GDM1 (cell line): ENCODE results near the gene MSMB.
"Not testable (repeated sequence)": the region's sequence is repeated elsewhere in the genome, so short reads cannot be mapped to it uniquely, and the experiment has no call there.

Experiments
- DNase-seq: peaks from one replicate; lab custom pipeline; 2025; lab: John Stamatoyannopoulos, UW

Gene MSMB

DNA sequence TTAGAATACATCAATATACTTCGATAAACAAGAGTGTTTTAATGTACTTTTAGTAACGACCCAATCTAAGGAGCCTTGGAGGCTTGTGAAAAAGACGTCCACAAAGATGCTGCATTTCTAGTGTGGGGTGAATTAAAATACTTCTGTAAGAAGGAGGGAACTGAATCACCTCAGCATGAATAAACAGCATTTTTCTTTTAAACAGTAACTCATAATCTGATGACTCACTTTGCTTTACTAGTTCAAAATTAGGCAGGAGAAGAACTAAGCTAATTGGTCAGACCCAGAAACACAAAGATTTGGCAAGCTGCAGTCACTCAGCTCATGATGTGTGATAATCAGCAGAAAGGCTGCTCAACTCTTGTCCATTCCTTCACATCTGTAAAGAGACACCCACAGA, 39.9 kb downstream of the MSMB start:
- no peak for DNase-seq

DNA sequence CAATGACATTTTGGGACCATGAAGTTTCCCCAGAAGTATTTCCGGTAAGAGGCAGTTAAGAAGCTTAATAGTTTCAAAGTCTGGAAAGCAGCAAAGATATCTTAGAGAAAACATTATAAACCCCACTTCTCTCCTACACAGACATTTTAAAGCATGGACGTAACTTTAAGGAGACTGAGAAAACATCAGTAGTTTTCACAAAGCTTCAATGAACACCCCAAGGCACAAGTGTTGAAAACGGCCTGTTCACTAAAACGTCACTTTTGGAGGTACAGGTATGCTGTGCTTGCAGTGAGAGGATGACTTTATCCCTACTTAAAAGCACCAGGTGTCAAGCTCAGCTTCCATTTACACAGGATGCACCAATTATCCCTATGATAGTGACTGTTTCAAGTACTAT, 40.7 kb downstream of the MSMB start:
- DNase-seq: no peak

DNA sequence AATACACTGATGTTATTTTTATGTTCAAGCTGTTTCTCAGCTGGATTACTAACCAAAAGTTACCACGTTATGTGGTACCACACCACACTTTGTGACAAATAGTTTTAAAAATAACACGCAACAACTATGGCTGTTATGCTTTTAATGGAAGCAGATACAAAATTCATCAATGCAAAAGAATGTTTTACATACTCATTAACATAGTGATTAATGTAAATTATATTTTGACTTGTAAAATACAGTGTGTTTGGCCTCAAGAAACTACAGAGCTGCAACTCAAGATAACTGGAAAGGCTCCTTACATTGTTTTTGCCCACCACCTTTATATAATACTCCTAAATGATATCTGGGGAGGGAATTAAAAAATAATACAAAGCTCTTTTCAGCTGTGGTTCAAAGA, 41.1 kb downstream of the MSMB start:
- DNase-seq: no peak

DNA sequence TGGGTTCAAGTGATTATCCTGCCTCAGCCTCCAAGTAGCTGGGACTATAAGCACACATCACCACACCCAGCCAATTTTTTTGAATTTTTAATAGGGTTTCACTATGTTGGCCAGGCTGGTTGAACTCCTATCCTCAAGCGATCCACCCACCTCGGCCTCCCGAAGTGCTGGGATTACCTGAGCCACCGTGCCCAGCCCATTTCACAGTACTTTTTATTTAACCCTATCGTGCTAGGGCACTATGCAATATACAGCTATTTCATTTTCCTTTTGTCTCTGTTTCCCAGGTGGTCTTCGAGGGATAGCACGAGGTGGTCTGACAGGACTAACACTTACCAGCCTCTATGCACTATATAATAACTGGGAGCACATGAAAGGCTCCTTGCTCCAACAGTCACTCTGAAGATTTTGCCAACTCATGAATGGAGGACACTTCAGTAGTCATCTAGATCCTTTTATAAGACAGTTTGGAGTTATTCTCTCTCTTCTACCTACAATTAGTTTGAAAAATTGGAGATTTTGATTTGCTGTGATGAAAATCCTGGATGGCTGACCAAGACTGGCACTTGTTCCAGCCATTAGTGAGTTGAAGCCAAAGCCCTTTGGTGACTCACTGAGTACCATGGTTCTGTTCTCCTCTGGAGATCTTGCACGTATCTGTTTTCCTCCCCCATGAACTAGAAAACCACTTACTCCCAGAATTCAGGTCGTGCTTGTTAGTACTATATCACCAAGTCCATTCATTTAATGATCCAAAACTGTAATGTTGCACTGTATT, 43.0 kb downstream of the MSMB start:
- no peak for DNase-seq

DNA sequence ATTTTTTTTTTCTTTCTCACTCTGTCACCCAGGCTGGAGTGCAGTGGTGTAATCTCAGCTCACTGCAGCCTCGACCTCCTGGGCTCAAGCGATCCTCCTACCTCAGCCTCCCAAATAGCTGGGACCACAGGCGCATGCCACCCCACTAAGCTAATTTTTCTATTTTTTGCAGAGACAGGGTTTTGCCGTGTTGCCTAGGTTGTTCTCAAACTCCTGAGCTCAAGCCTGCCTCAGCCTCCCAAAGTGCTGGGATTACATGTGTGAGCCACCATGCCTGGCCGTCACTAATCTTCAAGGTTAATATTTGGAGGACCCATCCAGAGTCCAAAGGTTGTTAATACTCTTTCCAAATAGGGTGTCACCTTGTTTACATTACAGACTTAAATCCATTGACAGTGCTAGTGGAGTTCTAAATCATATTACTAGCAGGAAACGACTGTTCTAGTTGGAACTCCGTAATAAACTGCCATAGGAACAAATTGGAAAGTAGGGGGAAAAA, 43.8 kb downstream of the MSMB start:
- DNase-seq: not testable (repeated sequence)

DNA sequence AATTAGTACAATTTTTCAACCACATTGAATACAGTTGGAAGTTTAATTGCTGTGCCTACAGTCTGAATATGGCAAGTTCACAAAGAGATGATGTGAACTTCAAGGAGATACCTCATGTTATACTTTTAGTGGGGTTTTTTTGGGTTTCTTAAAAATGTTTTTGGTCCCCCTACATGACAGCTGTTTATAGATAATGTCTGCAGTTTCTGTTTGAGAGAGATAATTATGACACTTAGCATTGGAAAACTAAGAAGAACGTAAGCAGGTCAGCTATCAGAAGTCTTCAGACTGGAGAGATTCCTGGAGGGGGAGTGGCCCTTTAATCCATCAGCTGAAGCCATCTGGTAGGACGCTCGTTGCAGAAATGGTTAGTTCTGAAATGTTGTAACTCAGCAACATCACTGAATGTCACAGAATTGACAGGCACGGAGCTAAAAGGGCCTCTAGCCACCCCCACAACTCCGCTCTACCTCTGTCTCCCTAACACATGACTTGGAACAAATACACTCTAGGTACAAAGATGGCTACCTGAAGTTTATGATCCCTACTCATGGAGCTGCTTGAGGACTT, 44.8 kb downstream of the MSMB start:
- DNase-seq: no peak

DNA sequence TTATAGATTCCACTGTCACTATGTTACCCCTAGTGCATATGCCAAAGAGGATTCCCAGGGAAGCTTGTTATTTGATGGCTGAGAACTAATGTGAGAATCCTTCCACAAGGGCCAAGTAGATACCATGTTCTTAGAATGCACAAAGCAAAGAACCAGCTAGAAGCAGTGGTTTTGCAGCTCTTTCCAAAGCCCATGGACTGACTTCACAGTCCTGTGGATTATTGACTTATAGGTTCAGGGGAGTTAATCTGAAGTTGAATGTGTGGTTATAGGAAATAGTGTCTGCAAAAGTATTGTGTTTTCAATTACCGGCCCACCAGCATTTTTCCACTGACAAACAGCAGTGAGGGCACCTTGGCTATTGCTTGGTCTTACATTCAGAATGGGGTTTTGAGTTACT, 45.5 kb downstream of the MSMB start:
- DNase-seq: no peak

DNA sequence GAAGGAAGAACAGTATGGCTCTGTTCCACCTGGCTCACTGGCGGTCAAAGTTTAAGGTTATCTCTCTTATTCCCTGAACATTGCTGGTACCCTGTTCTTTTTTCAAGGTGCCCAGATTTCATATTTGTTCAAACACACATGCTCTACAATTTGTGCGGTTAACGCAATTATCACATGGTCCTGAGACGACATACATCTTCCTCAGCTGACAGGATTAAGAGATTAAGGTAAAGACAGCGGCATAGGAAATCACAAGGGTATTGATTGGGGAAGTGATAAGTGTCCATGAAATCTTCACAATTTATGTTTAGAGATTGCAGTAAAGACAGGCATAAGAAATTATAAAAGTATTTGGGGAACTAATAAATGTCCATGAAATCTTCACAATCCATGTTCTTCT, 46.1 kb downstream of the MSMB start:
- not testable (repeated sequence) for DNase-seq

DNA sequence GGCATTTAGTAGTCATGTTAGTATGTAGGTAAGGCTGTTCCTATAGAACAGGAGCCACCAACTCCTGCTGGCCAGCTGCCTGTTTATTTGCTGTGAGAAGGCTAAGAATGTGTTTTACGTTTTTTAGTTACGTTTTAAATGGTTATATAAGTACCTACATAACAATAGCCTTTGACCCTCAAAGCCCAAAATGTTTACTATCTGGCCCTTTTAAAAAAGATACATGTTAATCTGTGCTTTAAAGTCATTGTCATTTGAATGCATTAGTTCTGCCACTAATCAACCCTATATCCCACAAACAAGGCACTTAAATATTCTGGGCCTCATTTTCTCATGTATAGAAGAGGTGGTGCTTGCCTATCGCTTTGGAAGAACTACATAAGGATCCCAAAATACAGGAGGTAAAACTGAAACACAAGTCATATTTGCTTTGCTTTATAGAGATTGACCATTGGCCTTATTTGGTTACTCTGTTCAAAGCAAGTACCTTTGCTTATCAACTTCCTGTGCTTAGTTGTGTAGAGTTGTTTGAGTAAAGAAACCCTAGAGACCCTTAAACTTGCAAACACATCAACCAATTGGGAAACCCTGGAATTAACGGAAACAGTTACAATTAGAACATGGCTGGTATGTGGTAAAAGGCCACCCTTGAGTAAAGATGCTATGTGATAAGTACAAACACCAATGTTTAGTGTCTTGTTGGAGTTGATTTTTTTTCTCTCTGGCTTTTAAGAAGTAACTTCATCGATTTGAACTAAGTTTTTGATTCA, 47.9 kb downstream of the MSMB start:
- no peak for DNase-seq

DNA sequence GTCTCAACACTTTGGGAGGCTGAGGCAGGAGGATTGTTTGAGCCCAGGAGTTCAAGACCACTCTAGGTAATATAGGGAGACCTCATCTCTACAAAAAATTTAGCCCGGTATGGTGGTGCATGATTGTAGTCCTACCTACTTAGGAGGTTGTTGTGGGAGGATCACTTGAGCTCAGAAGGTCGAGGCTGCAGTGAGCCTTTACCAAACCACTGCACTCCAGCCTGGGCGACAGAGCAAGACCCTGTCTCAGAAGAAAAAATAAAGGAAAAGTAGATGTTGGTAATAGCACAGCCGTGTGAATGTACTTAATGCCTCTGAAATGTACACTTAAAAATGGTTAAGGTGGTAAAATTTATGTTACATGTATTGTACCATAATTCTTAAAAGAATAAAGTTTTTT, 48.5 kb downstream of the MSMB start:
- DNase-seq: no peak

DNA sequence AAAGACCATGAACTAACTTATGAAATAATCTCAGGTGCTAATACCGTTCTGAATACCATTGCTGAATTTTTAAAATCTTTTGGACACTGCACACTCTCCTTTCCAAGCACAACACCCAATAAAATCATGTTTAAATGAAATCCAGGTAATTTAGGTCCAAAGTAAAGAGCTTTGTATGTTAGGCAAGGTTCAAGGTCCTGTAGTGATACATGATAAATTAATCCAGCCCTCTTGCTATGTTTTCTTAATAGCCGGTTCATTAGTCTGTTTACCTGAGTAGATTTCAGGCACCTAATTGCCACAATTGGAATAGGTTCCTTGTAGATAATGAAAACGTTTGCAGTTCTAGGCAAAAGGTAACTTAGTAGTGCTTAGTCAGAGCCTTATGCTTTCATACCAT, 60.5 kb downstream of the MSMB start:
- not testable (repeated sequence) for DNase-seq

DNA sequence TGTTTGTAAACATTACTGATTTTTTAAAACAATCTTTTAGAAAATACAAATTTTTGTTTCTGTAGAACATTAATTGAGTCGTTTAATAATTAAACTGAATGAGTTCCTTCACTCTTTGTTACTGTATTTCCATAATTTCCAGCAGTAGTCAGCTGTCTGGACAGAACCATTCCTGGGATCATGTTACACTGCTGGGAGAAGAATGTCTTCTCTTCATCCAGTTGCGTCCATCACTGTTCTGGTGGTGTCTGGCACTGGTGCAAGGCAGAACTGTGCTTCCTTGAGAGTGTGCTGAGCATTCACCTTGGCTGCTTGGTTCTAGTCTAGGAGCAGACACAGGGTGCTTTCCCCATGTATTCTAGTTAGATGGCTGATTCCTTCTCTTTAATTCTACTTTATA, 61.6 kb downstream of the MSMB start:
- not testable (repeated sequence) for DNase-seq

DNA sequence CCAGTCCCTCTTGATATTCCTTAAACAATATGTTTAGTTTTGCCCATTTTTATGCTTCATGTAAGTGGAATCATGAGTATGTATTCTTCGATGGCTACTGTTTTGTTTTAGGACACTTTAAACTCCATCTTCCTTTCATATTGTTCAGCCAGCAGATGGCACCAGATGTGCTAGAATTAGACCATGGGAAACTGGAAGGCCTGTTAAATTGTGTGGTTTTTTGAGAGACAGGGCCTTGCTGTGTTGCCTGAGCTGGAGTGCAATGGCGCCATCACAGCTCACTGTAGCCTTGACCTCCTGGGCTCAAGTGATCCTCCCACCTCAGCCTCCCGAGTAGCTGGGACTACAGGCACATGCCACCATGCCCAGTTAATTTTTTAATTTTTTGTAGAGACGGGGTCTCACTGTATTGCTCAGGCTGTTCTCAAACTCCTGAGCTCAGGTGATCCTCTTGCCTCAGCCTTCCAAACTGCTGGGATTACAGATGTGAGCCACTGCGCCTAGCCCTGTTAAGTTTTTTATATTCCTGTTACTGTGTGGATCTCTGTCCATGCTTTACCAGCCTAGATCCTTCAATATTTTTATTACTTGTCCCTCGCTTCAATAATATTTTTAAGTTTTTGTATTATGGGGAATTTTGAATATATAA, 62.4 kb downstream of the MSMB start:
- peak; percentile 32 for DNase-seq
